HepG2 (cell line): ENCODE data around the gene FJX1. TPM values are rescaled to one million over a fixed set of nuclear protein-coding genes. Genes with fewer than 3 reads are reported as not detected.

Source experiments
- ARNT ChIP-seq: fragments of 450-650 bp; IDR thresholded peaks from 2 replicates; pipeline ENCODE4 v1.6.1; 2017
- ATF7-NPFF ChIP-seq: sonication (generic); formaldehyde crosslinking; IDR thresholded peaks from 2 replicates; pipeline ENCODE4 v1.8.1; 2023; ENCODE audit warnings: mild to moderate bottlenecking, low read depth, missing genetic modification reagents, moderate library complexity
- CEBPG ChIP-seq: IDR thresholded peaks from 2 replicates; pipeline ENCODE4 v1.6.1; 2016
- ELF3 ChIP-seq: IDR thresholded peaks from 2 replicates; pipeline ENCODE4 v1.6.1; 2016; ENCODE audit warnings: missing genetic modification reagents, missing compliant biosample characterization
- FOSL2 ChIP-seq: sonication (generic); formaldehyde crosslinking; IDR thresholded peaks from 2 replicates; pipeline ENCODE4 v1.4.0; 2020; ENCODE audit warnings: missing genetic modification reagents
- FOXA3 ChIP-seq: IDR thresholded peaks from 2 replicates; pipeline ENCODE4 v1.6.1; 2016; ENCODE audit warnings: missing genetic modification reagents, missing compliant biosample characterization
- GATAD2A ChIP-seq: IDR thresholded peaks from 2 replicates; pipeline ENCODE4 v1.6.1; 2016
- IKZF4 ChIP-seq: sonication (generic); formaldehyde crosslinking; IDR thresholded peaks from 2 replicates; pipeline ENCODE4 v1.5.1; 2020; ENCODE audit warnings: borderline replicate concordance, mild to moderate bottlenecking, low read depth, missing genetic modification reagents; ENCODE audit errors: not compliant biosample characterization
- MAFF ChIP-seq: IDR thresholded peaks from 2 replicates; pipeline ENCODE4 v1.6.1; 2011; ENCODE audit warnings: low read depth, low read length, improper control_type of control experiment
- MAFK ChIP-seq, 2 experiments: IDR thresholded peaks in 1 of 2; conservative IDR thresholded peaks in 1 of 2; 2 replicates each; pipeline ENCODE4 v1.6.1; 2011; ENCODE audit warnings: improper control_type of control experiment in 2 of 2, low read length in 2 of 2
- NCOR1 ChIP-seq: fragments of 200-600 bp; sonication (generic); IDR thresholded peaks from 2 replicates; pipeline ENCODE4 v1.7.0; 2017; ENCODE audit warnings: antibody characterized with exemption, low read length, borderline replicate concordance
- NFE2 ChIP-seq: sonication (generic); formaldehyde crosslinking; IDR thresholded peaks from 2 replicates; pipeline ENCODE4 v1.4.0; 2020; ENCODE audit warnings: missing genetic modification reagents
- NFE2L2 ChIP-seq: fragments of 150-350 bp; IDR thresholded peaks from 2 replicates; pipeline ENCODE4 v1.6.1; 2014; ENCODE audit warnings: low read length
- RBAK ChIP-seq: sonication (generic); formaldehyde crosslinking; IDR thresholded peaks from 2 replicates; pipeline ENCODE4 v1.5.1; 2020; ENCODE audit warnings: mild to moderate bottlenecking, missing genetic modification reagents
- SOX13 ChIP-seq, 3 experiments: fragments of 450-650 bp in 1 of 3; sonication (generic) in 1 of 3; formaldehyde crosslinking in 1 of 3; IDR thresholded peaks in 2 of 3; conservative IDR thresholded peaks in 1 of 3; 2 replicates each; pipeline versions ENCODE4 v1.5.0 to v1.6.1; 2016 to 2020; ENCODE audit warnings: antibody characterized with exemption in 1 of 3, mild to moderate bottlenecking in 1 of 3, missing compliant biosample characterization in 1 of 3, missing genetic modification reagents in 1 of 3, moderate library complexity in 1 of 3
- SOX6 ChIP-seq, 2 experiments: fragments of 450-650 bp in 1 of 2; sonication (generic) in 1 of 2; formaldehyde crosslinking in 1 of 2; IDR thresholded peaks; 2 replicates each; pipeline versions ENCODE4 v1.4.0 to v1.6.1; 2017 to 2020; ENCODE audit warnings: antibody characterized with exemption in 1 of 2, mild to moderate bottlenecking in 1 of 2, missing genetic modification reagents in 1 of 2
- ZBTB7A ChIP-seq: sonication (generic); formaldehyde crosslinking; IDR thresholded peaks from 2 replicates; pipeline ENCODE4 v1.8.0; 2022; ENCODE audit warnings: mild to moderate bottlenecking, missing genetic modification reagents
- ZEB1 ChIP-seq: IDR thresholded peaks from 2 replicates; pipeline ENCODE4 v1.6.1; 2012; ENCODE audit warnings: mild to moderate bottlenecking, low read depth, inconsistent platforms; ENCODE audit not compliant: insufficient replicate concordance
- ZNF12 ChIP-seq: sonication (generic); formaldehyde crosslinking; IDR thresholded peaks from 2 replicates; pipeline ENCODE4 v1.5.0; 2020; ENCODE audit warnings: missing genetic modification reagents
- ZNF709 ChIP-seq: sonication (generic); formaldehyde crosslinking; IDR thresholded peaks from 2 replicates; pipeline ENCODE4 v1.5.0; 2020; ENCODE audit warnings: mild to moderate bottlenecking, missing genetic modification reagents
- polyA plus RNA-seq, 8 experiments: library from polyadenylated mRNA; depleted of rRNA in 3 of 8; stranded (reverse) in 7 of 8; unstranded in 1 of 8; fragments of >200 nt; fragmentation: Illumina TruSeq in 4 of 8; extraction: Trizol in 4 of 8; gene quantifications; 2 replicates each; pipeline versions ENCODE4 v1.2.1 to v1.2.3, GENCODE V29; 2011 to 2016; ENCODE audit warnings: low read depth in 4 of 8, missing spikeins in 1 of 8, mixed read lengths in 1 of 8; ENCODE audit not compliant: insufficient read depth in 1 of 8
- total RNA-seq, 5 experiments: library from RNA; depleted of rRNA; stranded (reverse); fragments of >200 nt; fragmentation: Illumina TruSeq; extraction: Trizol; gene quantifications; 2 replicates each; pipeline ENCODE4 v1.2.3, GENCODE V29; 2016; ENCODE audit warnings: low read depth in 1 of 5
- TF ChIP-seq, protein P1 (sequence below): sonication (generic); formaldehyde crosslinking; IDR thresholded peaks from 2 replicates; pipeline ENCODE4 v1.4.0; 2020; ENCODE audit warnings: missing genetic modification reagents, borderline replicate concordance
- TF ChIP-seq, protein P2 (sequence below), 2 experiments: fragments of 450-650 bp in 1 of 2; sonication (generic) in 1 of 2; formaldehyde crosslinking; IDR thresholded peaks; 2 replicates each; pipeline versions ENCODE4 v1.5.0 to v1.8.0; 2020 to 2022; ENCODE audit warnings: mild to moderate bottlenecking in 1 of 2, missing genetic modification reagents in 1 of 2
- TF ChIP-seq, protein P3 (sequence below): sonication (generic); formaldehyde crosslinking; IDR thresholded peaks from 2 replicates; pipeline ENCODE4 v1.4.0; 2020; ENCODE audit warnings: missing genetic modification reagents, mild to moderate bottlenecking, borderline replicate concordance

The FJX1 gene
- total and polyA plus RNA-seq, 2 of the 13 experiments (the other 11 are each of a cell fraction or from before 2014, with no cell fraction given): 0.40 to 0.82 TPM

DNA sequence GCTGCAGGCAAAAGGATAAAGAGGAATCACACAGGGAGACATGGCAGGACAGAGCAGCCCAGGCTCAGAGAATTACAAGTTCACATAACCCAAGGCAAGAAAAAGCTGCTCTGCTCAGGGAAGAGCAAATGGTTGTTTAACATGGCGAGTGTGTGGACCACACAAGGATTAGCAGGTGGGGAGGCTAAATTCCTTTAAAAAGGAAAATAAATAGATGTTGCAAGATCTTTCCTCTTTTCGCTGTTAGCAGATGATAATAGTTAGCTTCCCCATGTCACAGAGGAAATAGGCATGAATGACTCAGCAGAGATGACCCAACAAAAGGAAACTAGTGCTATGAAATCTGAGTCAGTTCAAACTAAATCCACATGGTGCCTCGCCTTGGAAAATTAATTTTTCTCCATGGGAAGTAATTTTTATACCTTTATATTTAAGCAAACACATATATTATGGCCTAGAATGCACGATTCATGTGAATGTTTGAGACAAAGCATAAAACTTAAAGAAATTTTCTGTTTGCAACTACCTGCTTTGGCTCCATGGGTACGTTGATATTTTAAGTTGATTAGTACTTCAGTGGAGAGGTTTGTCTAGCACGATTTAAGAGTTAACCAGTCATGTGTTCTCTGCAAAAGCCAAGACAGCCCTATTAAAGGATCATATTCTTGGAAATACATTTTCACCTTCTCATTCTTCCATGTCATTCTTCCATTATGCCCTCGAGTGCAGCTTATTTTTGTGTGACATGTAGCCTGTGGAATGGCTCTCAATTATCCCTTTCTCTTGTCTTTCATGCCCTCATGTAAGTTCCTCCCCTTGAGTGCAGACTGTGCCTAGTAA lies 38.5 kb upstream of the FJX1 start (continued):
- TF ChIP-seq, protein P1, sequence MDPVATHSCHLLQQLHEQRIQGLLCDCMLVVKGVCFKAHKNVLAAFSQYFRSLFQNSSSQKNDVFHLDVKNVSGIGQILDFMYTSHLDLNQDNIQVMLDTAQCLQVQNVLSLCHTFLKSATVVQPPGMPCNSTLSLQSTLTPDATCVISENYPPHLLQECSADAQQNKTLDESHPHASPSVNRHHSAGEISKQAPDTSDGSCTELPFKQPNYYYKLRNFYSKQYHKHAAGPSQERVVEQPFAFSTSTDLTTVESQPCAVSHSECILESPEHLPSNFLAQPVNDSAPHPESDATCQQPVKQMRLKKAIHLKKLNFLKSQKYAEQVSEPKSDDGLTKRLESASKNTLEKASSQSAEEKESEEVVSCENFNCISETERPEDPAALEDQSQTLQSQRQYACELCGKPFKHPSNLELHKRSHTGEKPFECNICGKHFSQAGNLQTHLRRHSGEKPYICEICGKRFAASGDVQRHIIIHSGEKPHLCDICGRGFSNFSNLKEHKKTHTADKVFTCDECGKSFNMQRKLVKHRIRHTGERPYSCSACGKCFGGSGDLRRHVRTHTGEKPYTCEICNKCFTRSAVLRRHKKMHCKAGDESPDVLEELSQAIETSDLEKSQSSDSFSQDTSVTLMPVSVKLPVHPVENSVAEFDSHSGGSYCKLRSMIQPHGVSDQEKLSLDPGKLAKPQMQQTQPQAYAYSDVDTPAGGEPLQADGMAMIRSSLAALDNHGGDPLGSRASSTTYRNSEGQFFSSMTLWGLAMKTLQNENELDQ (CRISPR knock-in tag): no peak
- TF ChIP-seq ZBTB7A (CRISPR knock-in tag) (no peak), ELF3 (peak; percentile 48; the same call in 1 of the 2 replicates), IKZF4 (no peak), FOSL2 (CRISPR knock-in tag) (peak; percentile 83), GATAD2A (CRISPR knock-in tag) (0 out of 2 replicates have a peak, but pooled peaks have one; percentile 28), CEBPG (CRISPR knock-in tag) (0 out of 2 replicates have a peak, but pooled peaks have one; percentile 12), SOX13 (IDR thresholded peaks at IDR 0.05) (no peak), SOX13 (CRISPR knock-in tag; conservative IDR thresholded peaks at IDR 0.05 in 1 of 2, IDR thresholded peaks at IDR 0.05 in 1 of 2) (0 out of 4 replicates have a peak, but pooled peaks of 1 of the 2 experiments have one; percentile 13), ZNF709 (CRISPR knock-in tag) (no peak), ARNT (no peak), NCOR1 (no peak), ATF7-NPFF (CRISPR knock-in tag) (no peak), RBAK (no peak), MAFF (peak; percentile 42), ZEB1 (no peak), FOXA3 (CRISPR knock-in tag) (0 out of 2 replicates have a peak, but pooled peaks have one; percentile 26), MAFK (conservative IDR thresholded peaks at IDR 0.05 in 1 of 2, IDR thresholded peaks at IDR 0.05 in 1 of 2; ENCODE audit: low read length in 2 of 2) (peak; percentile 37 to 45; a peak in 3 of 4 replicates), SOX6 (IDR thresholded peaks at IDR 0.05) (no peak), SOX6 (CRISPR knock-in tag; IDR thresholded peaks at IDR 0.05) (peak; percentile 27; the same call in 1 of the 2 replicates), NFE2L2 (peak; percentile 90), ZNF12 (0 out of 2 replicates have a peak, but pooled peaks have one; percentile 35), NFE2 (peak; percentile 75; the same call in 1 of the 2 replicates)
- TF ChIP-seq, protein P2, sequence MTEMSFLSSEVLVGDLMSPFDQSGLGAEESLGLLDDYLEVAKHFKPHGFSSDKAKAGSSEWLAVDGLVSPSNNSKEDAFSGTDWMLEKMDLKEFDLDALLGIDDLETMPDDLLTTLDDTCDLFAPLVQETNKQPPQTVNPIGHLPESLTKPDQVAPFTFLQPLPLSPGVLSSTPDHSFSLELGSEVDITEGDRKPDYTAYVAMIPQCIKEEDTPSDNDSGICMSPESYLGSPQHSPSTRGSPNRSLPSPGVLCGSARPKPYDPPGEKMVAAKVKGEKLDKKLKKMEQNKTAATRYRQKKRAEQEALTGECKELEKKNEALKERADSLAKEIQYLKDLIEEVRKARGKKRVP (CRISPR knock-in tag; IDR thresholded peaks at IDR 0.05): peak in 1 of 2 experiments; percentile 88; a peak in 2 of 4 replicates
- TF ChIP-seq, protein P3, sequence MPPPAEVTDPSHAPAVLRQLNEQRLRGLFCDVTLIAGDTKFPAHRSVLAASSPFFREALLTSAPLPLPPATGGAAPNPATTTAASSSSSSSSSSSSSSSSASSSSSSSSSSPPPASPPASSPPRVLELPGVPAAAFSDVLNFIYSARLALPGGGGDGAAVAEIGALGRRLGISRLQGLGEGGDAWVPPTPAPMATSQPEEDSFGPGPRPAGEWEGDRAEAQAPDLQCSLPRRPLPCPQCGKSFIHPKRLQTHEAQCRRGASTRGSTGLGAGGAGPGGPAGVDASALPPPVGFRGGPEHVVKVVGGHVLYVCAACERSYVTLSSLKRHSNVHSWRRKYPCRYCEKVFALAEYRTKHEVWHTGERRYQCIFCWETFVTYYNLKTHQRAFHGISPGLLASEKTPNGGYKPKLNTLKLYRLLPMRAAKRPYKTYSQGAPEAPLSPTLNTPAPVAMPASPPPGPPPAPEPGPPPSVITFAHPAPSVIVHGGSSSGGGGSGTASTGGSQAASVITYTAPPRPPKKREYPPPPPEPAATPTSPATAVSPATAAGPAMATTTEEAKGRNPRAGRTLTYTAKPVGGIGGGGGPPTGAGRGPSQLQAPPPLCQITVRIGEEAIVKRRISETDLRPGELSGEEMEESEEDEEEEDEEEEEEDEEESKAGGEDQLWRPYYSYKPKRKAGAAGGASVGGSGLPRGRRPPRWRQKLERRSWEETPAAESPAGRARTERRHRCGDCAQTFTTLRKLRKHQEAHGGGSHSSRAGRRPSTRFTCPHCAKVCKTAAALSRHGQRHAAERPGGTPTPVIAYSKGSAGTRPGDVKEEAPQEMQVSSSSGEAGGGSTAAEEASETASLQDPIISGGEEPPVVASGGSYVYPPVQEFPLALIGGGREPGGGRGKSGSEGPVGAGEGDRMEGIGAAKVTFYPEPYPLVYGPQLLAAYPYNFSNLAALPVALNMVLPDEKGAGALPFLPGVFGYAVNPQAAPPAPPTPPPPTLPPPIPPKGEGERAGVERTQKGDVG (CRISPR knock-in tag): no peak
